GM23248 (cell line): ENCODE data around the gene NR2C2. TPM values are rescaled to one million over a fixed set of nuclear protein-coding genes. Genes with fewer than 3 reads are reported as not detected.

ENCODE experiments used
- DNase-seq: peaks from one replicate; pipeline ENCODE4 v3.0.0-alpha.2; 2015
- H2AFZ ChIP-seq: fragments of 200-600 bp; sonication (generic); 2 replicates; pipeline ENCODE4 v1.6.1; 2016; ENCODE audit warnings: antibody characterized with exemption
- H3F3A ChIP-seq: fragments of 200-600 bp; sonication (generic); 2 replicates; pipeline ENCODE4 v1.6.1; 2016; ENCODE audit warnings: mild to moderate bottlenecking, antibody characterized with exemption, mixed run types; ENCODE audit not compliant: insufficient read depth
- H3K27ac ChIP-seq: fragments of 200-600 bp; sonication (generic); 2 replicates; pipeline ENCODE4 v1.5.1; 2016; ENCODE audit warnings: mild to moderate bottlenecking
- H3K27me3 ChIP-seq: fragments of 200-600 bp; sonication (generic); replicated peaks from 2 replicates; pipeline ENCODE4 v1.6.1; 2016; ENCODE audit warnings: mild to moderate bottlenecking; ENCODE audit not compliant: insufficient read depth
- H3K36me3 ChIP-seq: fragments of 200-600 bp; sonication (generic); 2 replicates; pipeline ENCODE4 v1.6.1; 2016; ENCODE audit warnings: low read depth, mild to moderate bottlenecking
- H3K4me1 ChIP-seq: fragments of 200-600 bp; sonication (generic); 2 replicates; pipeline ENCODE4 v1.6.1; 2016; ENCODE audit warnings: mild to moderate bottlenecking; ENCODE audit not compliant: insufficient read depth
- H3K4me2 ChIP-seq: fragments of 200-600 bp; sonication (generic); one replicate; pipeline ENCODE4 v1.6.1; 2016; ENCODE audit warnings: mild to moderate bottlenecking; ENCODE audit not compliant: unreplicated experiment
- H3K4me3 ChIP-seq: fragments of 200-600 bp; sonication (generic); 2 replicates; pipeline ENCODE4 v1.5.1; 2016; ENCODE audit warnings: mild to moderate bottlenecking
- H3K79me2 ChIP-seq: fragments of 200-600 bp; sonication (generic); 2 replicates; pipeline ENCODE4 v1.6.1; 2016; ENCODE audit warnings: mild to moderate bottlenecking; ENCODE audit not compliant: insufficient read depth
- H3K9ac ChIP-seq: fragments of 200-600 bp; sonication (generic); 2 replicates; pipeline ENCODE4 v1.6.1; 2016; ENCODE audit warnings: mild to moderate bottlenecking
- H3K9me2 ChIP-seq: fragments of 200-600 bp; sonication (generic); 2 replicates; pipeline ENCODE4 v1.6.1; 2016; ENCODE audit warnings: mixed run types, mild to moderate bottlenecking, moderate library complexity; ENCODE audit not compliant: insufficient read depth
- H3K9me3 ChIP-seq: fragments of 200-600 bp; sonication (generic); one replicate; pipeline ENCODE4 v1.6.1; 2017; ENCODE audit warnings: low read depth
- H4K20me1 ChIP-seq: fragments of 200-600 bp; sonication (generic); 2 replicates; pipeline ENCODE4 v1.6.0; 2016; ENCODE audit not compliant: insufficient read depth
- EZH2 ChIP-seq: fragments of 200-600 bp; sonication (generic); IDR thresholded peaks from 2 replicates; pipeline ENCODE4 v1.6.1; 2018; ENCODE audit warnings: antibody characterized with exemption, mild to moderate bottlenecking; ENCODE audit not compliant: insufficient read depth, poor library complexity, severe bottlenecking
- EZH2phosphoT487 ChIP-seq: fragments of 200-600 bp; sonication (generic); IDR thresholded peaks from 2 replicates; pipeline ENCODE4 v1.6.1; 2018; ENCODE audit warnings: antibody characterized with exemption, moderate library complexity, mild to moderate bottlenecking, low read depth; ENCODE audit not compliant: insufficient read depth
- WGBS, 2 experiments: methylation state at CpG; one replicate each; pipeline ENCODE4 v1.1.6; 2015 to 2017; ENCODE audit warnings: low lambda C conversion rate in 2 of 2, low coverage in 1 of 2; ENCODE audit errors: missing lambda C conversion rate in 2 of 2; 5-methylcytosine and 5-hydroxymethylcytosine counted together
- in situ Hi-C: fragments of 300-500 bp; cut with MboI; formaldehyde crosslinking; loops from 2 replicates; pipeline ENCODE4 v1.15.0; 2020
- polyA plus RNA-seq: library from polyadenylated mRNA; unstranded; fragments of >200 nt; fragmentation: Nextera tagmentation; extraction: Ambion mirVana; gene quantifications from 2 replicates; pipeline ENCODE4 v1.2.1, GENCODE V29; 2016
- total RNA-seq: library from RNA; depleted of rRNA; stranded (reverse); fragments of >200 nt; shearing (Covaris generic); gene quantifications from 2 replicates; pipeline ENCODE4 v1.2.3, GENCODE V29; 2014; rRNA removed

Gene NR2C2
- total and polyA plus RNA-seq, 2 experiments from 2014 or later = 9.6 to 27.5 TPM

DNA sequence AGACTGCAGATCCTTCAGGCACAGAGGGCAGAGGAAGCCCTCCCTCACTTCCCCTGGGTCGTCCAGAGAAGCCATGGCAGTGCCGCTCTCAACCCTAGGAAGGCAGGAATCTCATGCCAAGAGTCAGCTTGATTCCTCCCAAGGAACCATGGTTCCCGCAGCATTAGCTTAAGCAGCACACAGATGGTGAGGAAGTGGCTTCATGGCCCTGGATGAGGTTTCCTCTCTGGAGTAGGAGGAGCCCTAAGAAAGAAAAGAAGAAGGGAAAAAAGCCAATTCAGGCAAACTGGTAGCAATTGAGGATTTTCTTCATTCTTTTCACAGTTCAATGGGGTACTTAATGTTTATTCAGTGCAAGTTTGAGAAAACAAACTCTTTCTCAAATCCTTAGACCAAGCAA is 148.7 kb downstream of the NR2C2 start:
- Histone ChIP-seq H3F3A (no peaks in the 10 kb centered on the region), H3K9me3 (no peaks in the 10 kb centered on the region), H3K4me1 (peaks cover 9% of the 10 kb centered on the region; the same call in 1 of the 2 replicates), H3K4me2 (no peak overlapping the region), H3K9ac (no peak overlapping the region), H3K79me2 (peaks cover 36% of the 10 kb centered on the region), H3K27ac (no peak overlapping the region), H3K27me3 (no peaks in the 10 kb centered on the region), H4K20me1 (no peaks in the 10 kb centered on the region), H3K4me3 (no peak overlapping the region), H2AFZ (no peak overlapping the region), H3K9me2 (no peaks in the 10 kb centered on the region), H3K36me3 (peaks cover 23% of the 10 kb centered on the region)
- WGBS, 2 experiments = 52 to 58% methylated on average over 3 of the region's 3 CpGs
- in situ Hi-C loops = no loop called here
- no peak for DNase-seq
- TF ChIP-seq EZH2 (no peak), EZH2phosphoT487 (no peak)

DNA sequence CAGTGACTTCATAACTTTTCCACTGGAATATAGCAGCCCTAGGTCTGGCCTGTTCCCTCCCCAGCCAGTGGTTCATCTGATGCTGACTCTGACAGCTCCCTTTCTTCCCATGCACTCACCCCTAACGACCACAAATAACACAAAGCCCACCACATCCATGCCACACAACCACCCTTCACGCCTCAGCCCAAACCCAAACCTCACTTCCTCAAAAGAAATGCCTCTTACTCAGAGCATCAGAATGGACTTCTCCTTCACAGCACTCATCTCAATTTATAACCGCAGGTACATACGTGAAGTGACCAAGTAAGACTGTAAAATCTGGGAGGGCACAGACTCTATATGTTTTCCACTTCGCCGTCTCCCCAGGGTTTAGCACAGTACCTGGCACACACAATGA is 150.5 kb downstream of the NR2C2 start:
- H2AFZ ChIP-seq = no peak overlapping the region
- peaks cover 23% of the 10 kb centered on the region for H3K36me3 ChIP-seq
- H3K9me3 ChIP-seq = no peaks in the 10 kb centered on the region
- peaks cover 36% of the 10 kb centered on the region for H3K79me2 ChIP-seq
- no peaks in the 10 kb centered on the region for H4K20me1 ChIP-seq
- peak overlapping the region; percentile 98 for H3K4me3 ChIP-seq
- H3K9ac ChIP-seq = peak overlapping the region; percentile 98
- DNase-seq = peak; percentile 49
- in situ Hi-C loops = no loop called here
- peak overlapping the region; percentile 87 for H3K27ac ChIP-seq
- peak overlapping the region; percentile 83 for H3K4me2 ChIP-seq
- no peak for TF ChIP-seq EZH2phosphoT487
- TF ChIP-seq EZH2 = no peak
- H3K4me1 ChIP-seq = peaks cover 14% of the 10 kb centered on the region
- H3K27me3 ChIP-seq = no peaks in the 10 kb centered on the region
- 20% methylated on average over 6 of the region's 6 CpGs for WGBS, 2 experiments
- no peaks in the 10 kb centered on the region for H3K9me2 ChIP-seq
- H3F3A ChIP-seq = no peaks in the 10 kb centered on the region

Other genes with a start within 250 kb of the NR2C2 start
- gene FGD5, start 128.6 kb upstream of the NR2C2 start, total RNA-seq = not detected in 2 replicates
- gene FGD5, start 128.6 kb upstream of the NR2C2 start, polyA plus RNA-seq = not detected in 2 replicates
- 7.0 and 27.2 TPM in 2 replicates for gene MRPS25, start 117.7 kb downstream of the NR2C2 start, total RNA-seq
- 41.7 and 41.8 TPM in 2 replicates for gene MRPS25, start 117.7 kb downstream of the NR2C2 start, polyA plus RNA-seq
- 23.9 and 35.0 TPM in 2 replicates for gene RBSN, start 151.6 kb downstream of the NR2C2 start, total RNA-seq
- 19.5 and 21.0 TPM in 2 replicates for gene RBSN, start 151.6 kb downstream of the NR2C2 start, polyA plus RNA-seq